Heart left ventricle (tissue), 16 donors: Measurements from ENCODE around the gene CCL1. TPM values are rescaled to one million over a fixed set of nuclear protein-coding genes. Genes with fewer than 3 reads are reported as not detected.

ENCODE experiments used
- ATAC-seq, 4 donors: fragments of 200-7000 bp; cut with Tn5 transposase; one replicate each; pipeline ENCODE4 v1.9.1; 2020 to 2022; ENCODE audit warnings: moderate library complexity in 4 of 4, mild to moderate bottlenecking in 3 of 4, moderate number of reproducible peaks in 1 of 4
- DNase-seq, 5 donors: peaks; one replicate each; pipeline ENCODE4 v3.0.0-alpha.2; 2020
- H3K27ac ChIP-seq, 12 donors: fragments of 200-600 bp; sonication (generic) in 4 of 12; one replicate each; pipeline versions ENCODE4 v1.5.0 to v1.8.0; 2016 to 2022; ENCODE audit warnings: mild to moderate bottlenecking in 2 of 12
- H3K27me3 ChIP-seq, 9 donors: fragments of 200-600 bp; sonication (generic) in 2 of 9; one replicate each; pipeline versions ENCODE4 v1.5.1 to v1.8.0; 2016 to 2022; ENCODE audit warnings: mild to moderate bottlenecking in 3 of 9
- H3K36me3 ChIP-seq, 9 donors: fragments of 200-600 bp; sonication (generic) in 2 of 9; one replicate each; pipeline versions ENCODE4 v1.5.0 to v1.8.0; 2018 to 2022; ENCODE audit warnings: mild to moderate bottlenecking in 2 of 9
- H3K4me1 ChIP-seq, 12 donors: fragments of 200-600 bp; sonication (generic) in 4 of 12; one replicate each; pipeline versions ENCODE4 v1.5.0 to v1.8.0; 2016 to 2022; ENCODE audit warnings: mild to moderate bottlenecking in 3 of 12
- H3K4me3 ChIP-seq, 12 donors: fragments of 200-600 bp; sonication (generic) in 4 of 12; one replicate each; pipeline versions ENCODE4 v1.5.0 to v1.8.0; 2017 to 2022; ENCODE audit warnings: mild to moderate bottlenecking in 9 of 12, moderate library complexity in 4 of 12
- H3K9me3 ChIP-seq, 12 donors: fragments of 200-600 bp; sonication (generic) in 4 of 12; one replicate each; pipeline versions ENCODE4 v1.5.0 to v1.8.0; 2016 to 2022; ENCODE audit warnings: mild to moderate bottlenecking in 1 of 12
- POLR2A ChIP-seq, 2 donors: fragments of 450-650 bp; IDR thresholded peaks; one replicate each; pipeline ENCODE4 v1.6.1; 2017; ENCODE audit warnings: antibody characterized with exemption in 2 of 2, mild to moderate bottlenecking in 2 of 2, moderate library complexity in 2 of 2
- WGBS, 4 donors: extraction: QIAGEN DNeasy Blood & Tissue Kit in 2 of 4; methylation state at CpG; one replicate each; pipeline versions ENCODE4 v1.1.5 to v1.1.7; 2013 to 2018; 5-methylcytosine and 5-hydroxymethylcytosine counted together
- intact Hi-C, 10 donors: fragments of 100-400 bp; cut with DNase I; formaldehyde crosslinking; loops; one replicate each; pipeline versions ENCODE4 v1.11.1 to v1.14.2; 2022
- polyA plus RNA-seq, 2 donors: library from polyadenylated mRNA; stranded (reverse); fragments of 200-250 nt; gene quantifications; one replicate each; pipeline ENCODE4 v1.2.3, GENCODE V29; 2013
- total RNA-seq, 9 donors: library from RNA; depleted of rRNA in 2 of 9; stranded (reverse); fragments of >200 nt in 2 of 9; fragmentation: NEBNext Ultra II Directional in 3 of 9; extraction: Animal tissue kit (Norgen Biotek cat#: 25700) in 3 of 9; gene quantifications; one replicate each; pipeline versions ENCODE4 v1.1.0 to v1.2.4, GENCODE V29; 2016 to 2023
- TF ChIP-seq, protein P1 (sequence below), 12 donors: fragments of 200-600 bp; sonication (generic) in 4 of 12; IDR thresholded peaks; one replicate each; pipeline versions ENCODE4 v1.5.0 to v1.8.0; 2018 to 2022; ENCODE audit warnings: antibody characterized with exemption in 12 of 12, mild to moderate bottlenecking in 5 of 12
- donor health status: ischemic (EF 13 %, LVEDD 7.1; RV severe dilation, severe dysfunction).
- donor health status: healthy with polysubstance abuse.
- donor health status: DM: no; HTN: yes; CAD: no.
- donor health status: DM: no; HTN: no; CAD: no.
- donor health status: ischemic (EF 25% LVEDD 6.9; RV normal size, moderate dysfunction).
- donor health status: ischemic (EF 25% LVEDD 5.7; RV mildly dilated, moderate dysfunction).
- donor health status: healthy.
- donor health status: DM: yes; HTN: yes; CAD: no.
- donor health status: ischemic (EF 35%, LVEDD 5.7; RV mildly dilated, moderate dysfunction).
- donor health status: nonischemic (EF 11% LVEDD 7.7; RV severe dilation, severe dysfunction).
- donor health status: DM: yes; HTN: yes; CAD: no.
- donor health status: PGD.
- donor health status: ischemic (EF 29% LVEDD 5.4; RV normal size, mild dysfunction).
- donor health status: nonischemic (EF 23%, LVEDD 6.1; RV moderate dilation, normal function).

CCL1 gene
- total and polyA plus RNA-seq, 11 donors, result not detected

DNA sequence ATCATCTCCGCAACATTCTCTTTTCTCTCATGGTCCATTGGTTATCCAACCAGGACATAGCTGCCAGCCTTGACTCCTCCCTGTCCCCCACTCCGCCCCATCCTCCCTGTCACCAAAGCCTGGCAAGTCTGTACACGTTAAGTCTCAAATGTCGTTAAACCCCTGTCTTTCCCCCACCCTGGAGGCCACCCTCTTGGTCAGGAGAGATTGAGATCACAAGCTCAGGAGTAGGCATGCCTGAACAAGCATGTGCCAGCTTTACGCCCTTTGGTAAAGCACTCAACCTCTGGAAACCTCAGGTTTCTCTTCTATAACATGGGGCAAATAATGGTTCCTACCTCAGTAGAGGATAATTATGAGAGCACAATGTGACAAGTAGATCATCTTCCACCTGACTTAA lies 38.1 kb upstream of the CCL1 start:
- Histone ChIP-seq H3K9me3 (no peaks in the 10 kb centered on the region), H3K27me3 (peaks cover 0 to 34% (median 0%) of the 10 kb centered on the region in 9 donors), H3K4me1 (peaks cover 0 to 17% (median 0%) of the 10 kb centered on the region in 12 donors), H3K27ac (no peak overlapping the region), H3K4me3 (no peak overlapping the region), H3K36me3 (no peaks in the 10 kb centered on the region)
- ATAC-seq (no peak), DNase-seq (no peak)
- intact Hi-C loops, result no loop called here
- WGBS, 4 donors, result 77 to 86% (median 82%) methylated on average over 5 of the region's 5 CpGs
- TF ChIP-seq POLR2A (IDR thresholded peaks at IDR 0.05), result no peak

DNA sequence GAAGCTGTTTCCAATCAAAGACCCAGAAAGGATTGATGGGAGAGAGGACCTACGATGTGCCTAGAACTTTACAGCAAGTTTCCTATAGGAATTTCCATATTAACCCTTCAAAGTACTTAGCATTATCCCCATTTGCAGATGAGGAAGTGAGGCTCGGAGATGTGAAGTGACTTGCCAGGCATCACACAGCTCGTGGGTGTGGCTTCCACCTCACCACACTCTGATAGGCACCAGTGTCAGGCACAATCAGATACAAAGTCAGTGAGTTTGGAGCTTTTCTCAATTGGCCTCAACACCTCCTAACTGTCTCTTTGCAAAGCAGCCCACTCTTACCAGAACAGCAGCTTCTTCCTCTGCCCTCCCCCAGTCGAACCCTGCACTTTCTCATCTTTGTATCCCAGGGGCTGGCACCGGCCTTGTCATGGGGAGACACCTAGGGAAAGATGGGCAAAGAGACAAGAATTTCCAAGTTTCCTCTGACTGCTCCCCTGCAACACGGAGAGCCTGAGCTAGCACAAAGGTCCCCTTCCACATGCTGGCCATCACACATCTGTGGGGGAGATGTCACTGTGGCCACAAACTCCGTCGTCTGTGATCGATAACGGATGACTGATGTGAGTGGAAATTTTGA lies 37.4 kb upstream of the CCL1 start:
- Histone ChIP-seq H3K27ac (no peak overlapping the region), H3K27me3 (peaks cover 0 to 31% (median 0%) of the 10 kb centered on the region in 9 donors), H3K9me3 (no peaks in the 10 kb centered on the region), H3K4me3 (no peak overlapping the region), H3K4me1 (peaks cover 0 to 17% (median 0%) of the 10 kb centered on the region in 12 donors), H3K36me3 (no peaks in the 10 kb centered on the region)
- ATAC-seq, result no peak
- intact Hi-C loops, result no loop called here
- WGBS, 4 donors, result 59 to 72% (median 63%) methylated on average over 9 to 10 of the region's 10 CpGs
- TF ChIP-seq, protein P1, sequence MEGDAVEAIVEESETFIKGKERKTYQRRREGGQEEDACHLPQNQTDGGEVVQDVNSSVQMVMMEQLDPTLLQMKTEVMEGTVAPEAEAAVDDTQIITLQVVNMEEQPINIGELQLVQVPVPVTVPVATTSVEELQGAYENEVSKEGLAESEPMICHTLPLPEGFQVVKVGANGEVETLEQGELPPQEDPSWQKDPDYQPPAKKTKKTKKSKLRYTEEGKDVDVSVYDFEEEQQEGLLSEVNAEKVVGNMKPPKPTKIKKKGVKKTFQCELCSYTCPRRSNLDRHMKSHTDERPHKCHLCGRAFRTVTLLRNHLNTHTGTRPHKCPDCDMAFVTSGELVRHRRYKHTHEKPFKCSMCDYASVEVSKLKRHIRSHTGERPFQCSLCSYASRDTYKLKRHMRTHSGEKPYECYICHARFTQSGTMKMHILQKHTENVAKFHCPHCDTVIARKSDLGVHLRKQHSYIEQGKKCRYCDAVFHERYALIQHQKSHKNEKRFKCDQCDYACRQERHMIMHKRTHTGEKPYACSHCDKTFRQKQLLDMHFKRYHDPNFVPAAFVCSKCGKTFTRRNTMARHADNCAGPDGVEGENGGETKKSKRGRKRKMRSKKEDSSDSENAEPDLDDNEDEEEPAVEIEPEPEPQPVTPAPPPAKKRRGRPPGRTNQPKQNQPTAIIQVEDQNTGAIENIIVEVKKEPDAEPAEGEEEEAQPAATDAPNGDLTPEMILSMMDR (IDR thresholded peaks at IDR 0.05), result no peak
- TF ChIP-seq POLR2A (IDR thresholded peaks at IDR 0.05), result no peak
- no peak for DNase-seq

DNA sequence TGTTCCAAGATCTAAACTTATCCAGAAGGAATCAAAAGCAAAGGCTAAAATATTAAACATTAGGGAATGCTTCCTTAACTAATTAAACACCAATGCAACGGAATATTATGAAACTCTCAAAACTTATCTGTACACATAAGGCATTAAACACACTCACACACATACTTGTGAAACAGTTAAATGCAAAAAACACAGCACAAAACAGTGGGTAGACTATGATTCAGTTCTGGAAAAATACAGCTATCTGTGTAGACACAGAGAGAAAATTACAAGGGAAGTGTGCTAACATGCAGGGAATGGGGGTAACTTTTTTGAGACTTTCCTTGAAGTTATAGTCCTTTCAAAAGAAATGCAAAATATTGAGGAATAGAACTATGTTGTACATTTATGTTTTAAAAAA lies 36.7 kb upstream of the CCL1 start:
- H3K27me3 ChIP-seq, result peaks cover 0 to 29% (median 0%) of the 10 kb centered on the region in 9 donors
- intact Hi-C loops, result loop anchor here in 1 of 10 donors (10.0 kb wide), 1 partner anchor 485 kb away; no protein-coding TSS in a partner anchor
- H3K36me3 ChIP-seq, result no peaks in the 10 kb centered on the region
- ATAC-seq, result no peak
- 57 to 76% (median 68%) methylated on average over 1 of the region's 1 CpG for WGBS, 4 donors
- H3K4me1 ChIP-seq, result peaks cover 0 to 17% (median 0%) of the 10 kb centered on the region in 12 donors
- H3K4me3 ChIP-seq, result no peak overlapping the region
- no peak for DNase-seq
- TF ChIP-seq, protein P1 (IDR thresholded peaks at IDR 0.05), result no peak
- no peak for TF ChIP-seq POLR2A (IDR thresholded peaks at IDR 0.05)
- H3K9me3 ChIP-seq, result no peaks in the 10 kb centered on the region
- H3K27ac ChIP-seq, result no peak overlapping the region

DNA sequence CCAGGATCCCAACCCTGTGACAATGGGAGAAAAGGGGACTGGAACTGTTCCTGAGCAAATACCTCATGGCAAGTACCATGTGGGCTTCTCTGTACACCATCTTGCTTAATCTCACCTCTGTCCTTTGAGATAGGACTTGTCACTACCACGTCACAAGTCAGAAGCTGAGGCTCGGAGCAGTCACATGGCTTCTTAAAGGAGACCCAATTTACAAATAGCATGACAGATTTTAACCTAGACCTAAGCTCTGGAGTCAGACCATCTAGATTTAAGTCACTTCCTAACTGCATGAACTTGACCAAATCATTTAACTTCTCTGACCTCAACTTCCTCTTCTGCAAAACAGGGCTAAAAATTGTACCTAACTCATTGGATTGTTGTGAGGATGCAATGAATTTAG lies 36.0 kb upstream of the CCL1 start:
- H3K27ac ChIP-seq, result no peak overlapping the region
- no peaks in the 10 kb centered on the region for H3K9me3 ChIP-seq
- 19 to 37% (median 29%) methylated on average over 2 of the region's 2 CpGs for WGBS, 4 donors
- H3K27me3 ChIP-seq, result peaks cover 0 to 29% (median 0%) of the 10 kb centered on the region in 9 donors
- DNase-seq (no peak), ATAC-seq (peak in 1 of 4 donors; percentile 7)
- no peak overlapping the region for H3K4me3 ChIP-seq
- H3K36me3 ChIP-seq, result no peaks in the 10 kb centered on the region
- TF ChIP-seq POLR2A (IDR thresholded peaks at IDR 0.05), result no peak
- TF ChIP-seq, protein P1 (IDR thresholded peaks at IDR 0.05), result no peak
- H3K4me1 ChIP-seq, result peaks cover 0 to 17% (median 0%) of the 10 kb centered on the region in 12 donors
- intact Hi-C loops, result loop anchor here in 1 of 10 donors (10.0 kb wide), 1 partner anchor 484 kb away; no protein-coding TSS in a partner anchor
